MM.1S (cell line): ENCODE measurements around the gene RPS4Y1.

Experiments
- CTCF ChIP-seq: fragments of 300-600 bp; sonication (generic); IDR thresholded peaks from 2 replicates; pipeline ENCODE4 v1.5.1; 2016; ENCODE audit warnings: antibody characterized with exemption, low read length, mixed read lengths
- EZH2phosphoT487 ChIP-seq: fragments of 300-600 bp; sonication (generic); IDR thresholded peaks from 2 replicates; pipeline ENCODE4 v1.6.1; 2018; ENCODE audit warnings: antibody characterized with exemption, low read length

DNA sequence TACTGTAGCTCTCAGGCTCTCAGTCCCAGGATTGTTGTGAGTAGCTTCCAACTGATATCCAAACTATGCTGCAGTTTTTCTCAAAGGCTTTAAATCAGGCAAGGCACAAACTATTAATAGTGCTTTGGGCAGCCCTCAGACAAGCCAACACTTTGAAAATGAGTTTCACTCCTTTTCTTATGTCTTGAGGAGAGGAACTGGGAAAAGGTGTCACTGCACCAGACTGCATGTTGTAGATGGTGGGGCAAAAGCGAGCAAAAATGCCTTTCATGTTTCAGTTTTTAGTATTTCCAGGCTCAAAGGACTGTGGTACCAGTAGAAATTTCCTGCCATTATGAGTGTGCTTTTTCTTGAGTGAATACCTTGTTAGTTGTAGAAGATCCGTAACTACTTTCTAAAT lies 54.6 kb downstream of the RPS4Y1 start:
- TF ChIP-seq CTCF (no peak), EZH2phosphoT487 (no peak)
